ENCODE data around the gene MEN1.

Gene MEN1

DNA sequence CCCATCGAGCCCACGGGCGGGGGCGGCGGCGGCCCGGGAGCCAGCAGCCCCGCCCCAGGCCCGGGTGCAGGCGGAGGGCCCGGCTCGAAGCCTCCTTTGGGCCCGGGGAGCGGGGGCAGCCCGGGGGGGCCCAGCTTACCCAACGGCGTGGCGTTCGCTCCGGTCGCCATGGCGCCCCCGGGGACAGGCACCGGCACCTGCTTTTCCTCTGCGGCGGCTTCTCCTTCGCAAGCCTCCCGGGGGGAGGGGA lies 32.2 kb downstream of the MEN1 start:
- no peak for DNase-seq

DNA sequence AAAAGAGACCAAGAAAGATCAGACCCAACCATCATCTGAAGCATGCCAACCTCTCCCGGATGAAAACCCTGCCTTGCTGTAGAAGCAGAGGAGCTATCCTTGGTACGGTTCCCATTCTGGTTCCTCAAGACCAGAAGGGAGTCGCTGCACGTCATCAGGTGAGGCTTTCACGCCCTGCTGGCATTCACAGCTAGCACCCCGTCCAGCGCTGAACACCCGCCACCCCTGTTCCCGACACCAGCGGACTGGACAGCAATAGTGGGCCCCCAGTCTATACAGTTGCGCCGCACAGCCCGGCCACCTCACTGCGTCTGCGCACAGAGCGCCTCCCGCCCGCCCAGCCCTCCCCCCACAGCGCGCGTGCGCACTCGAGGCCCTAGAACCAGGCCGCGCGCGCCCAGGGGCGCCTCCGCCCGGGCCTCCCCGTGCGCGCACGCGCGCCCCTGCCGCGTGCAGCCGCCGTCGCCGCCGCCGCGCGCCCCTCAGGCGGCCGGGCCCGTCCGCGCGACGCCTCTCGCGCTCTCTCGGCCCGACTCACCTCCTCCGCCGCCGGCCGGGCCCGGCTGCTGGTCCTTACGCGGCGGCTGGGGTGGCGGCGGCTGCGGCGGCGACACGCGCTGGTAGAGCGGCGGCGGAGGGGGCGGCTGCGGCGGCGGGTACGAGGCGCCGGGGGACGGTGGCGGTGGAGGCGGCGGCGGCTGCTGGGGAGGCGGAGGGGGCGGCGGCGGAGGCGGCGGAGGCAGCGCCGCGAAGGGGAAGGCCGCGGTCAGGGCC lies 32.7 kb downstream of the MEN1 start:
- DNase-seq: no peak

DNA sequence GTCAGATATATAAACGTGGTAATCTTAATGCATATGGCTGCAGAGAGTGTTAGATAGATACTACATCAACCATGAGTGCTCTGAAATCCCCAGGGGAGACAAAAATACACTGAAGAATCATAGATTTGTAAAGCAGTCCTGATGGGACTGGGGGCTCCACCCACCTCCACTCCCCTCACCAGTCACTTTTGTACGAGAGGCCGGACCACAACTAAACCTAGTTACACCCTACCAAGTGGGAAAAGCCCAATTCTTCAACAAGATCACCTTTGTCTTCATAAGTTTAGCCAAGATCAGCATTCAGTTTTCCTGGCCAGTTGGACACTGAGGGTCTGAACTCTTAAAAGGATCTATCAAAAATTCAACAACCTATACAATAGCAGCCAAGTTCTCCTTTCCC lies 33.5 kb downstream of the MEN1 start:
- no peak for DNase-seq

DNA sequence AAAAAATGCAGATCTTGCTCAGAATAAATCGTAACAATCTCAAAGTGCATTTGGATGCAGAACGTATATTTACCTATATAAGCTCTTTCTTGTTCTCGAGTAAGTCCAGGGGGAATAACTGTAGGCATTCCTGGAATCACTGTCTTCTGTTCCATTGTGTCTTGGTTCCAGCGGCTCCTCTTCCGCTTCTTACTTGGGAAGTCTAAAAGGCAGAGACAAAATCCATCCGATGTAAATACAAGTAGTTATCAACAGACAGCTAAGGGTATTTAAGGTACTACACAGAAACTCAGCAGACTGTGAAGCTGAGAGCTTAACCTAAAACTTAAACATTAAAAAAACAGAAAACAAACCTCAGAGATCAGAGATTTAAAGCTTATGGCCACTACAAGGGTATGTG lies 33.9 kb downstream of the MEN1 start:
- DNase-seq: no peak

DNA sequence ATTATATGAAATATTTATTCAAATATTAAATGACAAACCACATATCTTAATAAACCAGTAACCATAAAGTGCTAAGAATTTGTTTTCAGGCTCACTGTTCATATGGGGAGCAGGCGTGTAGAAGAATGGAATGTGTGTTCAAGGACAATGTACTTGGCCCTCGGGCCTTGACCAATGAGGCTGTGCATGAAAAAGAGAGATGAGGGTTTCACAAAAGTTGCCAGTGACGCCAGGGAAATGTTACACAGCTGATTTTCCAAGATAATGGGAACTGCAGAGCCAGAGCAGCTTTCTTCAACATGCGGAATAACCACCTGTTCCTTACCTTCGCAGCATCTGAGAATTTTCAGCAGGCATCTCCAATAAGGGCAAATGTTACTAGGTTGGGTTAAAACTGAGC lies 36.2 kb downstream of the MEN1 start:
- no peak for DNase-seq

DNA sequence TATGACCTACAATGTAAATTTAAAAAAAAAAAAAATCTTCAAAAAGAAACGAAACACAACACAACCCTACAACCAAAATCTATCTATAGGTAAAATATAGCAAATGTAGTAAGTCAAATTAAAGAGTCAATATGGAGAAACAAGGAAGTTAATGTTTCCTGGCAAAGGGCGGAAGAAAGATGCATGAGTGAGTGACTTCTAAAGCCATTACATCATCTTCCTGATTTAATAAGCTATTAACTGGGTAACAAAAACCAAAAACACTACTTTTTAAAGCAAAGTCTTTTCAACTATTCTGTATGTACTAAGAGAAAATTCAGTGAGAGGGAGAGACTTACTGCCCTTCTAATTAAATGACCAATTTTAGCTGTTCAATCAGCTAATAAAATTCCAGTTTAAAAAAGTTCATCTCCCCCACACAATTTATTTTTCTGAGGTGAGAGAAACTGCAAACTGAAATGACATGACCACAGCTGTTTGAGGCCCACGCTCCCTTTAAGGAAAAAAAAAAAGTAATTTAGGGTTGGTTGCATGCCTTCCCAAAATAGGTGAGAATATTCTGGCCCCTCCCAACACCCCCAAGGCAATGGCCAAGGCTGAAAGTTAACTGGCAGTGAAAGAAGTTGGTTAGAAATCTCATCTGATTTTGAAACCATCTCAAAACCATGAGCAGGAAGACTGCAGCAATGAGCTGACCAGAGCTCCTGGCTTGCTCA lies 37.9 kb downstream of the MEN1 start:
- DNase-seq: no peak

DNA sequence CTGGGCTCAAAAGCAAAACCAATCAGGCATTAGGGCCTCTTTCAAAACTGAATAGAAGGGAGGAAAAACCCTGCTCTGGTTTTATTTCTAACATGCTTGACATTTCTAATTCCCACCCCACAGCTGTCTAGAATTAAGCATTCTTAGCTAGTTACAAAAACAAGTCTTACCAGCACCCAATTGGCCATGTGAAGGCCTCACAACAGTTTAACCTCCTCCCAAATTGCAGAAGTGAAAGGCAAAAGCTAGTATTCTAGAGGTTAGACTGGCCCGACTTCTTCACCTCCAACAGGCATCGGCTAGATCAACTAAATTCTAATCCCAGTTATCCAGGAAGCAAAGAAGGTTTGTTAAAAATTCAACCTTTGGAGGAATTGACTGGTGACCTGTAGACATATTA lies 38.5 kb downstream of the MEN1 start:
- DNase-seq: no peak

DNA sequence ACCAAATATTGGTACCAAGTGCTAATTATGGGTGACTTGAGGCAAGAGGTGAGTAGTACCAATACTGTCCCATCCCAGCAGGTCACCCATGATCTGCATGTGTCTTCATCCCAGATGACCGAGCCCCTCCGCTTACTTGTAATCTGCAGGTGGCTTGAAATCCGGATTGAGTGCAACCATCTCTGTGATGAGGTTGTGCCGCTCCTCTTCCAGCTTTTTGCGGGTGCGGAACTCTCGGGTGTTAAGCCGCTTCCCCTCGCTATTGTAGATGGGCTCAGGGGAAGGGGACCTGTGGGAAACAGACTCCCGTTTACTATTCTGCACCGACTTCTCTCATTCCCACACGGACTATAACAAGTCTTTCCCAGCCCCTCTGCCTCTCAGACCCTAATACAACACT lies 40.2 kb downstream of the MEN1 start:
- no peak for DNase-seq

DNA sequence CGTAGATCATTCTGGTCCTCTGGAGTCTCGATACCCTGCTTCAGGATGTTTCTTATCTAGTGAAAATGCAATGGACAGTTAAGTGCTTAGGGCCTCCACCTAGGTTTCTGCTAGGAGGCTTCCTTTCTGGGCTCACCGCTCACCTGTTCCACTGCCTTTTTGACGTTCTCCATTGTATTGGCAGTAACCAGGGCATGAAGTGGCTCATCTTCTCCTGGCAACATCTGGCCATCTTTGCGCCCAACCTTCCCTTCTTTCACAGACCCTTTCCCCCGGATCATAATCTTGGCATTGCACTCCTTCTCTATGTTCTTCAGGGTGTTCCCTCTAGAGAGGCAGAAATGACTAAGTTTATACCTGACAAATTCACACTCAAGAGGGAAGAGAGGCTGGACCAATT lies 41.1 kb downstream of the MEN1 start:
- DNase-seq: no peak

DNA sequence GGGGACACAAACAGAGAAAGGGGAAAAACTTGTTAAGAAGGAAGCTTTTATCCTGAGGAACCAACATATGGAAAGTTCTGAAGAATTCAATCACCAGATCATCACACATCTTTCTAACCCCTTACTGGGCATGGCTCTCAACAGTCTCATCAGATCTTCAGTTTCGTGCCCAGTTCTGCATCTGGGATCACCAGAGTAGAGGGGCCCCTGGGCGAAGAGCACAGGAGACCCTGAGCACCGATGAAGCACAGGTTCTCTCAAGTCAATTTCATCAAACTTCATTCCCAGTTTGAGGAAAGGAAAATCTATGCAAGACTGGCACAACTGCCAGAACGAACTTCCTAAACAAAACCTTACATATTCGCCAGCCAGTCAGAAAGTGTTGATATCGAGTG lies 42.1 kb downstream of the MEN1 start:
- DNase-seq: no peak

DNA sequence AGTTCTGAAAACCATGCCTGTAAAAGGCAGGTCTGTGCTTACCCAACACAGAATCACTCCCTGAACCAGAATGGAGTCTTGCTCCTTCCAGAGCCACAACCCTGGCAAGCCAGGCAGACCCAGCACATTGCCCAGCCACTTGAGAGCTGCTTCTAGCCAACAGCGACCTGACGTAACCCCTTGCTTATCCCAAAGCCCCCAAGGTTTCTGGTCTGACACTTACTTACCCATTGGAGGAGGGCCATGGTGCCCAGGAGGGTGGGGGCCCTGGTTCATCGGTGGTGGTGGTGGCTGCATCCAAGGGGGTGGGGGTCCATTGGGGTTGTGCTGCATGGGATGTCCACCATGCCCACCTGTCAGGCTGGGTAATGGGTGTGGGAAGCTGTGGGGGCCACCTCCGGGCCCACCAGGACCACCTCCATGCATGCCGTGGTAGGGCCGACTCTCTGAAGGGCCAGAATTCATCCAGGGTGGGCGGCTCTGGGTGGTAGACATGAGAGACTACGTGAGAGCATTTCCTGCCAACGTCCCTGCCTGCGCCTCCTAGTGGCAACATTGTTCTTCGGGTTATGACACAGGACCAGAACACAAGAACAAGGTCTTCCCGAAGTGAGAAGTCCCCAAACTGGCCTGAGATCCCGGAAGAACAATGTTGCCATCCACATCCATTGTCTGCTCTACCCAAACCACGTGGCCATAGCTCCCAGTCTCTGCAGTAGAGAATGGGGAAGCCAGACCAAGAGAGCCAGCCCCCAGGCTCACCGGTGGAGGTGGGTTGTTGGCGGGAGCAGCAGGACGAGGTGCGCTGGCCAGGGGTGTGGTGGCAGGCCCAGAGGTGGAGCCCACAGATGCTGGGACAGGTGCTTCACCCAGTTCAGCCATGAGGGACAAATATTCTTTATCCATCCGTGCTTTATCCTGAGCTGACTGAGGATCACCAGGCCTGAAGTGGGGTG lies 42.7 kb downstream of the MEN1 start:
- DNase-seq: no peak

DNA sequence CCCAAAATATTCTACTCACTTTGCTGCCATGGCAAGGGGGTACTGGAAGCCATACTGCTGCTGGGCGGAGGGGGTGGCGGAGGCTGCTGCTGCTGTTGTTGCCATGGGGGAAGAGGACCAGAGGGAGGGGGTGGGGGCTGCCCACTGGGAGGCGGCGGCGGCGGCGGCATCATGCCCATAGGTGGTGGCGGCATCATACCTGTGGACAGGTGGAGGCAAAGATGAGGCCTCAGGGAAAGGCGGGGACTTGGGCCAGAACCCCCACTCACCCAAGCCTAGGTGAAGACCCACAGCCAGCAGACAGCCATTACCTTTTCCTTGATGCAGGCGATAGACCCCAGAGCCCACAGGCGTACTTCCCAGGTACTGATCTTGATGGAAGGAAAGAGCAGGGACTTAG lies 43.5 kb downstream of the MEN1 start:
- no peak for DNase-seq

DNA sequence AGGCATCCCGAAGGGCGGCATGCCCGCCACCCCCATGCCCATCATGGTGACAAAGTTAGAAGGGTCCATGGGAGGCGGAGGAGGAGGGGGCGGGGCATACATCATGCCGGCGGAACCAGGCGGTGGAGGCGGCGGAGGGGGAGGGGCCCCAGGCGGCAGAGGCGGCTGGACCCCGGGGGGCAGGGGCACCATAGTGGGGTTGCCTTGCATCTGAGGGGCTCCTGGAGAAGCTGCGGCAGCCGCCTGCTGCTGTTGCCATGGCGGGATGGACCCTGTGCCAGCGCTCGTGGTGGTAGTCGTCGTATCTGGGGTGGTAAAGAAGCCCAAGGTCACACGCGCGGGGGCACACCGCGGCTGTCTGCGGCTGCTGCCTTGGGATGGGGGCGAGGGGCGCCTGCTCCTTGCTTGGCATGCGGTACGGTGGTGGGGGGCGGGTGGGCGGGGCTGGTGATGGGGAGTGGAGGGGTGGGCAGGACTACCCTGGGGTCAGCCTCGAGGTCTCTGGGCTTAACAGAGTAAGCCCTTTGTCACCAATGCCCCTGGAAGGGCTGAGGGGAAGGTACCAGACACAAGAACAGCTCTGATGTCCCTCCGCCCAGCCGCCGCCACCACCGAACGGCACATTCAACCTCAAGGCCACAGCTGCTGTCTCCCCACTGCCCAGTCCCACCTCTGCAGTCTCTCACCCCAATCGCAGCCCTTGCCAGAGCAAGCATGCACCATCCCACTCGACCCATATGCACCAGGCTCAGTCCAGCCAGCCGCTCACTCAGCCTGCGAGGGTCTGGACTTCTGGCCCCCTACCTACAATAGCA lies 44.3 kb downstream of the MEN1 start:
- no peak for DNase-seq

DNA sequence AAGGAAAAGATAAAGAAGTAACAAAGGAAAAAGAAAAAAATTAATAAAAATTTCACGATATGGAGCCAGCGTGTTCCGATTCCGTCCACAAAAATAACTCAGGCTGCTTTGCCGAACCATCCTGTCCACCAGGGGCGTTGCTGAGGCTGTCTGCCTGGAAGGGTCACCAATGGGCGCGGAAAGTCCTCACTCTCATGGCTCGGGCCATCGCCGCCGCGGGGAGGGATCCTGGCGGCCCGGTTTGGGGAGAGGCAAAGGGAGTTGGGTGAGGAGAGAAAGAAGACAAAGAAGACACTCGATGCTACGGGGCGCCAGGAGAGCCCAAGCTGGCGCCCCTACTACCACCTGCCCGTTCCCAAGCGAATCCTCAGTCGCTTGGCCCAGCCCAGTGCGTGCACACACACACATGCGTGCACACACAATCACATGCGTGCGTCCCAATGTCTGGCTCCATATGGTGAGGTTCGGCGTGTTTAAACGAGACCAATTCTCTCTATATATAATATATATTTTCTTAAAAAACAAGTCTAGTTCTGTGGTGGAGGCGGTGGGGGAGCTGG lies 45.0 kb downstream of the MEN1 start:
- DNase-seq: no peak

DNA sequence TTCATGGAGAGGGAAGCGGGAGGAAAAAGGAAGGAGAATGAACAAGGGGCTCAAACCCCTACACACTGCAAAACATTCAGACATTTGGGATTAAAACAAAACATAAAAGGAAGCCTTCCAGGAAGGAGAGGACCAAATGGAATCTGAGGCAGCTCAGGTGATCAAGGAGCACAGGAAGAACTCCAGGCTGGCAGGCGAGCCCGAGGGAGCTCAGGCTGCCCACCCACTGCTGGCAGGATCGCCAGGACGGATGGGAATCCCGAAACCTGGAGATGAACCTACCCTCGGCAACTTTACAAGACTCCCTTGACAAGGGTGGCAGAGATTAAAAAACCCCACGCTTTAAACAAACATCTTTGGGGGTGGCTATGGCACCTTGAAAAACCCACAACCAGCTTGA lies 45.6 kb downstream of the MEN1 start:
- DNase-seq: no peak

DNA sequence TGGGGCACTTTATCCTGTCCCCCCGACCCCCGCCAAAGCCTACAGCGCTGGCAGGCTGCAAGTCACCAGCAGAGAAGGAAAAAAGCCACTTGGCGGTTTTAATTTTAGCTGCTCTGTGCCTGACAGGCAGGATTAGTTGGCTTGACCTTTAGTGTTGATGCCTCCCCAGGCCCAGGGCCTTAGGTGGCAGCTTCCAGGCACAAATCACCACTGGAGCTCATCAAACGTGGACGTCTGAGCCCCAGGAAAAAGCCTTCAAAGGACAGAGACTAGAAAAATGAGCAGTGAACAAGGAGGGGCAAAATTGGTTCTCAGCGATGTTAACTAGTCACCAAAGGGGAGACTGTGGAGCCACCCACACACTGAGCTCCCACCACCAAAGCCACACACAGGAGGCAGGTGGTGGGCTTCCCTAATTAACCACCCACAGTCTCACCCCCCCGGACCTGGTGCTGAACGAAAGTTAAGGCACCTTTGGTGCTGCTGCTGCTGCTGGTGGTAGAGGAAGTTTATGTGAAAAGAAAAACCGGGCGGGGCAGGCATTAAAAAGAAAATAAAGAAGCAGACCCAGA lies 46.2 kb downstream of the MEN1 start:
- no peak for DNase-seq

DNA sequence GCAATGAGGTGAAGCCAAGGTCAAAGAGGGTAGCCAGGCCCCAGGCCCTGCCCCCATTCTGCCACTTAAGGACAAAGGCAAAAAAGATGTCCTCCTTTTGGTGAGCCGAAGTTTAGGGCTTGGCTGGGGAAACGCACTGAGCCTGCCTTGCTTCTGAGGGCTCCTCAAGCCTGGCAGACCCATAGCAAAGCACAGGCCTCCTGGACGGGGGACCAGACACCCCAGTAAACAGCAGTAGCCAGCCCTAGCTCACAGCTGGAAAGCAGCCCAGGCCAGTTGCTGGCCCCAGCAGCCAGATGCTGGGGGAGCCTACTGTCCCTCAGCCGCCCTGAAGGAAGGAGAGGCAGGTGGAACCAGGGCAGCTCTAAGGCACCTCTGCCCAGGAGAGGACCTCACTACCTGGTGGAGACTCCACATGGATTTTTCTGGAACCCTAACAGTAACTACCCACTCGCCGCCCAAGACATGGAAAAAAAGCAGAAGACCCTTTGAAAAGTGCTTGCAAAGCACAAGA lies 46.8 kb downstream of the MEN1 start:
- no peak for DNase-seq

DNA sequence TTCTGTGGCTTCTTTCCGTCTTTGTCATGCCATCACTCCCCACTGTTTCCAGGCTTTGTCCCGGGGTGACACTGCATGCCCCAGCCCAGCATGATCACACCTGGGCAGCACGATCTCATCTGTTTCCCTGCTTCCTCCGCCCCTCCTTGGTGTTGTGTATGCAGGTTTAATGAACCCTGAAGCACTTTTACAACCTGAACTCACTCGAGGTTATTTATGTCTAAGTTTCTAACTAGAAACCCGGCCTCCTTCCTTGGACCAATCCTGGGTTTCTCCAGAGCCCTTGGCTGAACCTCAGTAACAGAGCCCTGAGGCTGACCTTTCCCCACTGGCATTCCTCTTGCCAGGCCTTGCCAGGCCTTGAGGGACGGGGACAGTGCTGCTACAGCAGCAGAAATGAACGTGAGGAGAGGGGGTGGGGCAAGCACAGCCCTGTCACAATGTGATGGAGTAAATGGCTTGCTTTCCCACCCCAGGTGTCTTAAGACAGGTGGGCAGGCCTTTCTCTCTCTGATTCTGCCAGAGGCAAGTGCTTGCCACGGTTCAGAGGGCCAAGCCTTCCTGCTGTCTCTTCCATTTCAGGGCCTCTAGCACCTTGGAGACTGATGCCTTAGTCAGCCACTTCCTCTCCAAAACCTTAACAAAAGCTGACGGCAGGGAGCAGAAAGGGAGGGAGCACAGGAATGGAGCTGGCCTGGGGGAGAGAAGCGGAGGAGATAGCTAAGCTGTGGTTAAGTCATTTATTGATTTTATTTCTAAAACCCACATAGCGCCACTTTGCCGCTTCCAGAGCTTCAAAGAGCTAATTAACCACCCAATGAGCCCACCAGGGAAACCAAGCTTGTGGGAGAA lies 47.5 kb downstream of the MEN1 start:
- DNase-seq: no peak

DNA sequence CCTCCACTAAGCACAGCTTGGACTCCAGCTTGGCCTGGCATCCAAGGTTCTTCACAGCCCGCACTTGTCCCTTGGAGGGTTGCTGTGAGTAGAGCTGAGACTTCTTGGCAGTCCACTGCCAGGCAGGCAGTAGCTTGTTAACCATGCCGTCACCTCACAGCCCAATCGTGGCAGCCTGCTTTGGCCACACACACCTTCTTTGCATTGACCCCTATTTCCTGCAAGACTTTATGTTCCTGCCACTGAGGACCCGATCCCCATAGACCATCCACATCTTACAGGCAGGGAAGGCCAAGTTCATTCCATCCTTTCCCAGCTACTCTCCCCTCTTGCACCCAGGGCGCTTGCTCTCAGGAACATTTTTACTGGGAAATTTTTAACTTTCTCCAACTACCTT lies 48.1 kb downstream of the MEN1 start:
- no peak for DNase-seq

DNA sequence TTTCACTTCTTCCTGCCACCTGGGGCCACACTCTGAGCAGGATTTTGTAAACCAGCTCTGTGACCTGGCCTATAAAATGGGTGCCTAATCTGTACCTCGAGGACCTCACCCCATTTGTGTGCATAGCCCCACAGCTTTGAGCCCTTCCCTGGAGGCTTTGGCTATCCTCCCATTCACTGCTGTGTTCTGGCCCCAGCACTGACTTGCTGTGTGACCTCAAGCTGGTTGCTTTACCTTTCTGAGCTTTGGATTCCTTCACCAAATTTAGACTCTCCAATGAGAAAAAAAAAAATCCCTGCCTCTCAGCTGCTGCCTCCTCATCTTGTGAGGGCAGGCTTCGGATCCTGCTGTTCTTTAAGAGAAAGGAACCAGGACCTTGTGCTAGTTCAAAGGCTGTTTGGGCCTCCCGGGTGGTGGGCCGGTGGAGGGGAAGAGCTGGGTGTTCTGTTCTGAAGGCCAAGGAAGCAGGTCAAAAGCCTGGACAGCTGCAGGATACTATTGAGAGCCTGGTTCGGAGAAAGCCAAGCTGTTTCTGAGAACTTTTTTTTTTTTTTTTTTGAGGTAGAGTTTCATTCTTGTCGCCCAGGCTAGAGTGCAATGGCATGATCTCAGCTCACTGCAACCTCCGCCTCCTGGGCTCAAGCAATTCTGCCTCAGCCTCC lies 49.5 kb downstream of the MEN1 start:
- DNase-seq: no peak
